GM23338 (cell line): ENCODE measurements around the gene LLGL2. TPM values are rescaled to one million over a fixed set of nuclear protein-coding genes. Genes with fewer than 3 reads are reported as not detected.

ENCODE experiments used
- ATAC-seq: fragments of 200-7000 bp; cut with Tn5 transposase; 3 replicates; pipeline ENCODE4 v1.9.1; 2020
- DNase-seq: peaks from one replicate; pipeline ENCODE4 v3.0.0-alpha.2; 2015; ENCODE audit warnings: low spot score
- H2AFZ ChIP-seq: fragments of 200-600 bp; sonication (generic); 2 replicates; pipeline ENCODE4 v1.8.0; 2016; ENCODE audit warnings: antibody characterized with exemption, mild to moderate bottlenecking, moderate library complexity
- H3F3A ChIP-seq: fragments of 200-600 bp; sonication (generic); replicated peaks from 2 replicates; pipeline ENCODE4 v1.8.0; 2017; ENCODE audit warnings: antibody characterized with exemption, mixed run types, low read depth
- H3K27ac ChIP-seq: fragments of 200-600 bp; sonication (generic); 2 replicates; pipeline ENCODE4 v1.6.1; 2016; ENCODE audit warnings: low read depth
- H3K27me3 ChIP-seq: fragments of 200-600 bp; sonication (generic); 2 replicates; pipeline ENCODE4 v1.8.0; 2016; ENCODE audit warnings: mild to moderate bottlenecking, mixed run types, moderate library complexity; ENCODE audit not compliant: insufficient read depth
- H3K36me3 ChIP-seq: fragments of 200-600 bp; sonication (generic); 2 replicates; pipeline ENCODE4 v1.8.0; 2016; ENCODE audit warnings: mild to moderate bottlenecking; ENCODE audit not compliant: insufficient read depth
- H3K4me1 ChIP-seq: fragments of 200-600 bp; sonication (generic); 2 replicates; pipeline ENCODE4 v1.8.0; 2016; ENCODE audit warnings: mild to moderate bottlenecking, moderate library complexity; ENCODE audit not compliant: insufficient read depth
- H3K4me2 ChIP-seq: fragments of 200-600 bp; sonication (generic); 2 replicates; pipeline ENCODE4 v1.7.1; 2017; ENCODE audit warnings: mixed run types
- H3K4me3 ChIP-seq: fragments of 200-600 bp; sonication (generic); 2 replicates; pipeline ENCODE4 v1.6.1; 2016; ENCODE audit warnings: mixed run types
- H3K79me2 ChIP-seq: fragments of 200-600 bp; sonication (generic); replicated peaks from 2 replicates; pipeline ENCODE4 v1.8.0; 2017; ENCODE audit warnings: mild to moderate bottlenecking; ENCODE audit not compliant: insufficient read depth
- H3K9me2 ChIP-seq: fragments of 200-600 bp; sonication (generic); 2 replicates; pipeline ENCODE4 v1.8.0; 2017; ENCODE audit not compliant: insufficient read depth
- H4K20me1 ChIP-seq: fragments of 200-600 bp; sonication (generic); replicated peaks from 2 replicates; pipeline ENCODE4 v1.8.0; 2017; ENCODE audit warnings: mild to moderate bottlenecking; ENCODE audit not compliant: insufficient read depth
- H3K27ac Mint-ChIP-seq: 2 replicates; pipeline ENCODE4 v1.8.0; 2020; ENCODE audit warnings: inconsistent platforms, mild to moderate bottlenecking, moderate library complexity, mixed read lengths
- H3K27me3 Mint-ChIP-seq: 3 replicates; pipeline ENCODE4 v1.8.0; 2022; ENCODE audit warnings: low read depth, mild to moderate bottlenecking, moderate library complexity, mixed read lengths, inconsistent platforms; ENCODE audit not compliant: insufficient read depth, poor library complexity
- H3K36me3 Mint-ChIP-seq: 3 replicates; pipeline ENCODE4 v1.8.0; 2021; ENCODE audit warnings: low read depth, mild to moderate bottlenecking, inconsistent platforms, moderate library complexity, mixed read lengths
- H3K4me1 Mint-ChIP-seq: 3 replicates; pipeline ENCODE4 v1.8.0; 2020; ENCODE audit warnings: mild to moderate bottlenecking, inconsistent platforms, mixed read lengths
- H3K4me3 Mint-ChIP-seq: 3 replicates; pipeline ENCODE4 v1.8.0; 2021; ENCODE audit warnings: moderate library complexity, mild to moderate bottlenecking, inconsistent platforms, mixed read lengths
- H3K9me3 Mint-ChIP-seq: 3 replicates; pipeline ENCODE4 v1.8.0; 2020; ENCODE audit warnings: moderate library complexity, mild to moderate bottlenecking, inconsistent platforms, mixed read lengths
- CREB1 ChIP-seq: fragments of 250-450 bp; sonication (Bioruptor Pico); IDR thresholded peaks from 2 replicates; pipeline ENCODE4 v1.5.0; 2020; ENCODE audit warnings: low read depth, mild to moderate bottlenecking, moderate library complexity
- CTCF ChIP-seq, 2 experiments: fragments of 200-600 bp in 1 of 2; sonication (generic) in 1 of 2; conservative IDR thresholded peaks; 2 replicates each; pipeline versions ENCODE4 v1.5.1 to v1.6.1; 2016 to 2017; ENCODE audit warnings: antibody characterized with exemption in 2 of 2, low read depth in 2 of 2, mild to moderate bottlenecking in 2 of 2, moderate library complexity in 1 of 2
- EZH2 ChIP-seq: fragments of 200-600 bp; sonication (generic); IDR thresholded peaks from one replicate; pipeline ENCODE4 v1.8.0; 2017; ENCODE audit warnings: antibody characterized with exemption, mild to moderate bottlenecking, low read depth; ENCODE audit not compliant: unreplicated experiment
- EZH2phosphoT487 ChIP-seq: fragments of 200-600 bp; sonication (generic); IDR thresholded peaks from one replicate; pipeline ENCODE4 v1.8.1; 2018; ENCODE audit warnings: antibody characterized with exemption; ENCODE audit not compliant: unreplicated experiment
- JUNB ChIP-seq: IDR thresholded peaks from one replicate; pipeline ENCODE4 v1.6.1; 2016; ENCODE audit warnings: antibody characterized with exemption; ENCODE audit not compliant: unreplicated experiment
- NANOG ChIP-seq: IDR thresholded peaks from 2 replicates; pipeline ENCODE4 v1.6.1; 2016; ENCODE audit warnings: antibody characterized with exemption, borderline replicate concordance
- STAT1 ChIP-seq: IDR thresholded peaks from one replicate; pipeline ENCODE4 v1.6.1; 2016; ENCODE audit warnings: antibody characterized with exemption; ENCODE audit not compliant: unreplicated experiment
- ZNF331 ChIP-seq: fragments of 250-450 bp; sonication (Bioruptor Pico); IDR thresholded peaks from 2 replicates; pipeline ENCODE4 v1.5.0; 2020; ENCODE audit warnings: low read depth, mild to moderate bottlenecking, moderate library complexity
- ZNF462 ChIP-seq: fragments of 250-450 bp; sonication (Bioruptor Pico); IDR thresholded peaks from 2 replicates; pipeline ENCODE4 v1.5.0; 2020; ENCODE audit warnings: mild to moderate bottlenecking, moderate library complexity
- polyA plus RNA-seq: library from polyadenylated mRNA; unstranded; fragments of >200 nt; fragmentation: Nextera tagmentation; extraction: Ambion mirVana; gene quantifications from 2 replicates; pipeline ENCODE4 v1.2.1, GENCODE V29; 2016
- total RNA-seq: library from RNA; depleted of rRNA; stranded (reverse); fragments of >200 nt; shearing (Covaris generic); gene quantifications from 2 replicates; pipeline ENCODE4 v1.2.3, GENCODE V29; 2014

Gene LLGL2
- total and polyA plus RNA-seq, 2 experiments from 2014 or later, result 62.5 to 78.5 TPM

GRCh38 chr17:75622076-75622475, 96.6 kb downstream of the LLGL2 start (continued):
- TF ChIP-seq CTCF (conservative IDR thresholded peaks at IDR 0.05; ENCODE audit: low read depth in 2 of 2), result no peak
- TF ChIP-seq CREB1, result no peak
- TF ChIP-seq EZH2, result no peak
- no peak for TF ChIP-seq JUNB
- TF ChIP-seq EZH2phosphoT487, result no peak

- TF ChIP-seq NANOG, result no peak
- TF ChIP-seq ZNF331 (CRISPR knock-in tag), result no peak
Observed at GRCh38 chr17:75622771-75623273, 97.3 kb downstream of the LLGL2 start.

GRCh38 chr17:75623386-75623785, 97.9 kb downstream of the LLGL2 start:
- Histone ChIP-seq H3K27me3 (no peaks in the 10 kb centered on the region), H3K4me3 (no peak overlapping the region), H3K27ac (no peak overlapping the region), H3K4me2 (no peak overlapping the region), H2AFZ (no peak overlapping the region), H3F3A (no peaks in the 10 kb centered on the region), H3K4me1 (no peaks in the 10 kb centered on the region), H3K9me2 (no peaks in the 10 kb centered on the region), H4K20me1 (no peaks in the 10 kb centered on the region), H3K36me3 (no peaks in the 10 kb centered on the region; the same call in 1 of the 2 replicates), H3K79me2 (no peaks in the 10 kb centered on the region)
- no peak overlapping the region for H3K27ac Mint-ChIP-seq
- no peaks in the 10 kb centered on the region; the same call in 2 of the 3 replicates for H3K9me3 Mint-ChIP-seq
- no peak overlapping the region for H3K4me3 Mint-ChIP-seq
- H3K27me3 Mint-ChIP-seq, result peaks cover 27% of the 10 kb centered on the region
- no peaks in the 10 kb centered on the region for H3K36me3 Mint-ChIP-seq
- no peak for ATAC-seq
- H3K4me1 Mint-ChIP-seq, result peaks cover 3% of the 10 kb centered on the region; the same call in 1 of the 3 replicates
- DNase-seq, result no peak
- TF ChIP-seq NANOG (no peak), STAT1 (no peak), CTCF (conservative IDR thresholded peaks at IDR 0.05; ENCODE audit: low read depth in 2 of 2) (no peak), EZH2 (no peak), ZNF462 (no peak), EZH2phosphoT487 (no peak)

More at GRCh38 chr17:75622771-75623273, 97.3 kb downstream of the LLGL2 start:
- Mint-ChIP-seq H3K4me3 (no peak overlapping the region), H3K9me3 (no peaks in the 10 kb centered on the region; the same call in 2 of the 3 replicates), H3K36me3 (no peaks in the 10 kb centered on the region), H3K27me3 (peaks cover 27% of the 10 kb centered on the region), H3K4me1 (peaks cover 3% of the 10 kb centered on the region; the same call in 1 of the 3 replicates), H3K27ac (no peak overlapping the region)
- H3F3A ChIP-seq, result no peaks in the 10 kb centered on the region
- H2AFZ ChIP-seq, result no peak overlapping the region
- H3K27me3 ChIP-seq, result no peaks in the 10 kb centered on the region
- H3K4me3 ChIP-seq, result no peak overlapping the region
- DNase-seq (no peak), ATAC-seq (no peak)
- no peak overlapping the region for H3K4me2 ChIP-seq
- no peaks in the 10 kb centered on the region for H3K4me1 ChIP-seq
- no peaks in the 10 kb centered on the region for H3K9me2 ChIP-seq
- no peaks in the 10 kb centered on the region for H4K20me1 ChIP-seq
- no peak overlapping the region for H3K27ac ChIP-seq
- H3K36me3 ChIP-seq, result no peaks in the 10 kb centered on the region; the same call in 1 of the 2 replicates
- H3K79me2 ChIP-seq, result no peaks in the 10 kb centered on the region
